ENCODE measurements around the gene SLC16A8.

SLC16A8 gene

GRCh38 chr22:38028344-38029130 lies 55.4 kb downstream of the SLC16A8 start:
- Histone ChIP-seq H2AK5ac (ENCODE audit: low read depth, low read length) (peak overlapping the region; percentile 84), H3K9ac (ENCODE audit: low read depth, low read length, poor library complexity) (no peak overlapping the region), H3K23ac (ENCODE audit: low read depth, low read length, poor library complexity) (no peak overlapping the region), H3K4me3 (ENCODE audit: low read length in 2 of 2) (no peak overlapping the region), H3K9me3 (replicated peaks in 1 of 2; ENCODE audit: control insufficient read depth in 2 of 2, insufficient read depth in 1 of 2, low read depth in 1 of 2, low read length in 2 of 2) (no peaks in the 10 kb centered on the region), H3K27ac (replicated peaks; ENCODE audit: low read length) (no peak overlapping the region), H2BK15ac (ENCODE audit: low read length) (peak overlapping the region; percentile 22), H2BK5ac (ENCODE audit: low read length) (no peak overlapping the region), H3K14ac (ENCODE audit: low read length) (peak overlapping the region; percentile 12), H3K79me1 (ENCODE audit: low read depth, low read length) (no peaks in the 10 kb centered on the region), H3K4ac (ENCODE audit: low read length) (no peak overlapping the region), H4K91ac (ENCODE audit: low read depth, low read length, poor library complexity) (no peak overlapping the region), H3K36me3 (replicated peaks in 1 of 2; ENCODE audit: control insufficient read depth in 2 of 2, insufficient read depth in 2 of 2, low read length in 2 of 2) (no peaks in the 10 kb centered on the region), H3K18ac (ENCODE audit: low read length) (no peak overlapping the region), H2AFZ (ENCODE audit: low read length) (no peak overlapping the region), H3K4me2 (ENCODE audit: insufficient read depth, low read length, poor library complexity, severe bottlenecking) (no peak overlapping the region), H3K27me3 (ENCODE audit: control insufficient read depth in 3 of 3, insufficient read depth in 3 of 3, low read depth in 1 of 3, low read length in 3 of 3) (no peaks in the 10 kb centered on the region), H2BK120ac (ENCODE audit: low read depth, low read length) (no peak overlapping the region), H2BK12ac (ENCODE audit: low read length) (no peak overlapping the region), H3K4me1 (ENCODE audit: control insufficient read depth in 2 of 2, insufficient read depth in 1 of 2, low read depth in 1 of 2, low read length in 2 of 2) (peaks cover 34% of the 10 kb centered on the region in 2 donors), H4K8ac (ENCODE audit: low read depth, low read length) (no peak overlapping the region)
- no CpG with 5 or more reads among the region's 15 CpGs for WGBS, 2 donors (ENCODE audit: extremely low coverage in 2 of 2, insufficient read length in 2 of 2, insufficient replicate concordance in 1 of 2)
- no peak for DNase-seq (ENCODE audit: low spot score)
